Measurements from ENCODE around the gene ZNF652.
"Not testable (repeated sequence)": the region's sequence is repeated elsewhere in the genome, so short reads cannot be mapped to it uniquely, and the experiment has no call there.

Gene ZNF652

DNA sequence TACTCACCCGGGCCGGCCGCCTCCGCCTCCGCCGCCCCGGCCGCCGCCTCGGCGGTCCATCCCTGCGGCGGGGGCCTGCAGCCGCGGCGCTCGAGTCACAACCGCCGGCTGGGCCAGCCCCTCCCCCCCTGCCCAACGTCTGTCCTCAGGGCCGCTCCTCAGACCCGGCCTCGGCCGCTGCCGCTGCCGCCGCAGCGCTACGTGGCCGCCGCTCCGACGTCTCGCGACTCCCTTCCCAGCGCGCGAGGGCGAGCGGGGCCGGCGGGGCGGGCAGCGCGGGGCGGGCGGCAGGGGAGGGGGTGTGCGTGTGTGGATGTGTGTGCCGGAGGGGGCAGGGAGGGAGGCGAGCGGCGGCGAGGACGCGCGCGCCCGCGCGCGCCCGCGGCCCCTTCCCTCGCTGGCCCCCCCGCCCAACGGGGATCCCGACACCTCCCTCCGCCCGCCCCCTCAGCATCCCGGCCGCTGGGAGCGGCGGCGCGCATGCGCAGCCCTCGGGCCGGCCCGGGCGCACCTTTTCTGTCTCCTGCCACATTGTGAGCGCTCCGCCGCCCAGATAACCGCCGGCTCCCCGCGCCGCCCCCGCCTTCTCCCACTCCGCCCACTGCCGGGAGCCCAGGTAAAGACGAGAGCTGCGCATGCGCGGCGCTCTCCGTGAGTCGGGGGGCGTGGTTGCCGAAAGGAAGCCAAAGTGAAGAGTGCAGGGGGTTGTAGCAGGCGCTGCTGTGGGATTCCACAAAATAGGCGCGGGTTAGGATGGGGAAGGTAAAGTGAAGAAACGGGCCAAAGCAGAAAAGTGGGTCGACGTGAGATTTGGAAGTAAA, at the start of gene ZNF652:
Gene ZNF652, minus strand, starts transcription at position 349 of the 821 bp plus-strand sequence. CDS start 44,525 bp downstream, outside the sequence.
- peak; percentile 97 for DNase-seq (ENCODE audit: insufficient read length, low spot score)

DNA sequence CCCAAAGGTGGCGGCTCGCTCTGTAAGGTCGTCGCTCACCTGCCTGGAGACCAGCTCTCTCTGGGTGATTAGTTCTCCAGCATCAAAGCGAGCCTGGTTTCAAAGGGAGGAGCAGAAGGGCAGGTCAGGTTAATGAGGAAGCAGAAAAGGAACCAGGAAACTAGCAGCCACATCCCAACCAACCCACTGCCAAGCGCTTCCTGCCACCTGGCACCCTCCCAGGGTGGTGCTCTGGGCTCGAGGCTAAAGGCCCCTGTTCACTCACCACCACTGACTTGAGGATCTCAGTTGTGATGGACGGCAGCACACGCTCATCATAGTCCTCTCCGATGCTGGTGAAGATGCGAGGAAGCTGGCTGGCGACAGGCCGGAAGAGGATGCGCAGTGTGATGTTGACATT, 47.0 kb upstream of the ZNF652 start:
- DNase-seq (ENCODE audit: insufficient read length, low spot score) (no peak), FAIRE-seq (no peak)

More for the DNA sequence above, at the start of gene ZNF652:
- FAIRE-seq = peak; percentile 87

DNA sequence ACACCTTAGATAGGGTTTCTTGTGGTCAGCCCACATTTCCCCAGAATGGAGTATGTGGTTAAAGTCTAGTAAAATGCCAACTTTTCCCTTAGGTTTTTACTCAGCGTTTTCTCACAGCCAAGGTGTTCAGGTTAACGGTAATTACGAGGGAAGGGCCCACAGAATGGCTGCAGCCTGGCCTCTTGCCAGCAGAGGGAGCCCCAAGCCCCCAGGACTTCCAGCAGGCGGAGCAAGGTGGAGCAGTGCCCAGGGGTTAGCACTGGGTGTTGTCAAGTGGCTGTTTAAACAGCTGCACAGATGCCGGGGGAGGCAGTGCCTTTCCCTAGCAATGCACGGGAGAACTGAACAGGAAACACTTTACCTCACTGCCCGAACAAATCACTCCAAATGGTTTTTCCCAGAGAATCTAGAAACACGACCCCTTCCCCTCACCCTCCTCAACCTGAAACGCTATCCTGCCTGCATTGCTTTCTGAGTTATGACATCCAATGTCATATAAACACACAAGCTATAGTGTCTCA, 46.0 kb upstream of the ZNF652 start:
- DNase-seq (ENCODE audit: insufficient read length, low spot score) (peak; percentile 87), FAIRE-seq (peak; percentile 84)

DNA sequence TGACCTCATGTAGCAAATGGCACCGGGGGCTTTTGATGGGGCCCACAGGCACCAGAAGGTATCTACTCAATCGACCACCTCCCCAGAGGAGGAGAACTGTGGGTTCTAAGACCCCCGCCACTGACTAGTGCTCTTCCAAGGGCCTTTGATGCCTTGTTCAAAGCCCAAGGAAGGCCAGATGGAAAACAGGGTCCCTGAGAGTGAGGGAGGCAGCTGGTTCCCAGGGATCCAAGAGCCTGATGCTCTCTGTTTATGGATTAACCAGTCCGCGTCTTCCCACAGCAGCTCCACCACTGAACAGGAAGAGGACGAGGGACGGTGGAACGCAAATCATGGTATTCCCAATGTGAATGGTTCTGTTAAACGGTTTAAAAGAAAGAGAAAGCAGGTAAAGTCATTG, 45.0 kb upstream of the ZNF652 start:
- DNase-seq (ENCODE audit: insufficient read length, low spot score) (no peak), FAIRE-seq (no peak)

DNA sequence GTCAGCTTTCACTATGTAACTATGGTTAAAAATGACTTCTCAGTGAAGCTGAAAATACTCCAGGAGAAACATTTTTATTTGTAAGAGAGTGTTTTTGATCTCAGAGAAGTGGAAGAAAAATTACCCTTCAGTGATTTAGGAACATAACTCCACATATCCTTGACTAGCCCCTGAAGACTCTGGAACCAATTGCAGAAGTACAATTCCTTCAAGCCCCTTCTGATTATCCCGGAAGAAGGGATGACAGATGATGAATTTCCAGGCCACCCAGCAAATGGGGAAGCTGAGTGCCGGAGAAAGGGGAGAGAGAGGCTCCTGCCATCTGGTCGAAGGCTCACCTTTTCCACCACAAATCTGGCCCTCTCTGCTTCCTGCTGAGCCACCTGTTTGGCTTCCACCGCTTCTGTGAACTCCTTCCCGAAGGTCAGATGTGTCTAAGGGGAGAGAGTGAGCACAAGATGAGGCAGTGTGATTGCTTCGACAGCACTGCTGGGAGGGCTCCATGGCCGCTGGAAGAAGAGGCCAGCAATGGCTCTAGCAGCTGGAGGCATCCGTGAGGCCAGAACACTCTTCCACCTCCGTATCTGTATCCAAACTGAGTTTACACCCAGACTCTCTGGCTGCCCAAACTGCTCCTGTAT, 44.5 kb upstream of the ZNF652 start:
- FAIRE-seq (peak; percentile 55), DNase-seq (ENCODE audit: insufficient read length, low spot score) (no peak)

DNA sequence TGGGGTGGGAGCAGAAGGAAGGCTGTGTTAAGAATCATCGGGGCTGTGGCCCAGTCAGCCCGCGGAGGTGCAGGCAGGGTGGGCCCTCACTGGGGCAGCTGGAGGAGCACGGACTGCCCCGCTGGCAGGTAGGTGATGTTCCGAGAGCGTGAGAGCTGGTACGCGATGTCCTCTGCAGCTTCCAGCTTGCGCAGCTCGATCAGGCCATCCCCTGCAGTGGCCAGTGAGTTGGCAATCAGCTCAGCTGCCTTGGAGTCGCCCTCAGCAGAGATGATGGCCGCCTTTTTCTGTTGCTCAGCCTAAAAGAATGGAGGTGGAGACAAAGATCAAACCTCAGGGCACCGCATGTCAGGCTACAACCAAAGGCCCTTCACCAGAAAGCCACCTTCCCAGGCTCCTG, 42.9 kb upstream of the ZNF652 start:
- FAIRE-seq = no peak

DNA sequence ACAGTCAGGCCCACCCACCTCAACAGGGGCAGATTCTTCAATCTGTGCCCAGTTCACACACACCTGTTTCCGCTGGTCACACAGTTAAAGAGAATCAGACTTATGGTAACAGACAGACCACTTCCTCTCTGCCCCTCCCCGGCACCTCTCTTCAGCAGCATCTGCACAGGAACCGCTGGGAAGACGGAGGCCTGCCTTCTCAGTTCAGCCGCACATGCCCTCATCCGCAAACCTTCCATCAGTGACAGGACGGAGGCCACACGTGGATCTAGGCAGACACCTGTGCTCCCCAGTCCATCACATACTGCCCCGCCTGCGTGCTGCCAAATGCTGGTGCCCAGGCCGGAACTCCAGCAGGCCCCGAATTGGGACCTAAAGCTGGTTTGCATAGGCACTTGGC, 42.3 kb upstream of the ZNF652 start:
- DNase-seq (ENCODE audit: insufficient read length, low spot score) = no peak
- FAIRE-seq = no peak

More for the DNA sequence above, 42.9 kb upstream of the ZNF652 start:
- DNase-seq (ENCODE audit: insufficient read length, low spot score) = no peak

DNA sequence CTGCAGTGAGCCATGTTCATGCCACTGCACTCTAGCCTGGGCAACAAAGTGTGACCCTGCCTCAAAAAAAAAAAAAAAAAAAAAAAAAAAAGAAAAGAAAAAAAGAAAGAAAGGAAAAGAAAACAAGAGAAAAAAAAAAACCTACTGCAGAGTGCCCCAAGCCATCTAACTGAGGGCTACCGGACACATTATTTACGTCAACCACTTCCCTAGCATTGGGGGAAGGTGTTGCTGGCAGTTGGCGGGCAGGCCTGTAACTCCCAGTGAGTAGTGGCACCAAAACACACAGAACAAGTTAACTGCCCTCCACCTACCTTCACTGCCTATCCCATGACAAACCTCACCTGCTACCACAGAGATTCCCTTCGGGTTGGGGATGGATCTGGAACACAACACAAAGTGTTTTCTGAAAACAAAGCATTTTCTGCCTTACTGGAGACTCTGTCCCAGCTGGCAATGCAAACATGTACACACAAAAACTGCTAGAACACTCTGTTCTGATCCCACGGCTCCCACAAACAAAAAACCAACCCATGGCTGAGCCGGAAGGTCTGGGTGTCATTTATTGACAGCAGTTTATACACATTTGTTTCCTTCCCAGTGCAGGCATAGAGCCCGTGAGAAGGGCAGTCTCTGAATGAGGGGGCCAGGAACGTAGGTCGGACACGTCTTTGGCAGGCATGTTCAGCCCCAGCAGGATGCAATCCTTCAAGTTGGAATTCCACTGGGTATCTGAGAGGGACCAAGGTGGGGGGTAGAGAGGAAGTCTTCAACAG, 41.7 kb upstream of the ZNF652 start:
- FAIRE-seq = peak; percentile 60
- no peak for DNase-seq (ENCODE audit: insufficient read length, low spot score)

DNA sequence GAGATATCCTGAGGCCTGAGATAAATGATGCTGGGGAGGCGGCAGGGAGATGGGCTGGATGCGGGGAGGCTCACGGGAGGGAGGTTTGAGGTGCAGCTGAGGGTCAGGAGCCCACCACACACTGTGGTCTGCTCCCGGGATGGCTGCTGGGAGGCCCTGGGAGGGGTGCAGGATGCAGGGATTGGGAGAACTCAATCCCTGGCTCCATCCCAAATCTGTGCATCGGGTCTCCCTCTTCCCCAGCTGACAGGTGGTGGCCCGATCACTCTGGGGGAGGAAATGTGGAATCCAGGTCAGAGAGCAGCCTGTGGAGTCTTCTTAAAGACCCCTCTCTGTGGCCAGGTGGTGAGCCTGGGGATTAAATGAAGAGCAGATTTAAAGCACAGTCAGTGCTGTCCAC, 40.7 kb upstream of the ZNF652 start:
- no peak for FAIRE-seq
- no peak for DNase-seq (ENCODE audit: insufficient read length, low spot score)

DNA sequence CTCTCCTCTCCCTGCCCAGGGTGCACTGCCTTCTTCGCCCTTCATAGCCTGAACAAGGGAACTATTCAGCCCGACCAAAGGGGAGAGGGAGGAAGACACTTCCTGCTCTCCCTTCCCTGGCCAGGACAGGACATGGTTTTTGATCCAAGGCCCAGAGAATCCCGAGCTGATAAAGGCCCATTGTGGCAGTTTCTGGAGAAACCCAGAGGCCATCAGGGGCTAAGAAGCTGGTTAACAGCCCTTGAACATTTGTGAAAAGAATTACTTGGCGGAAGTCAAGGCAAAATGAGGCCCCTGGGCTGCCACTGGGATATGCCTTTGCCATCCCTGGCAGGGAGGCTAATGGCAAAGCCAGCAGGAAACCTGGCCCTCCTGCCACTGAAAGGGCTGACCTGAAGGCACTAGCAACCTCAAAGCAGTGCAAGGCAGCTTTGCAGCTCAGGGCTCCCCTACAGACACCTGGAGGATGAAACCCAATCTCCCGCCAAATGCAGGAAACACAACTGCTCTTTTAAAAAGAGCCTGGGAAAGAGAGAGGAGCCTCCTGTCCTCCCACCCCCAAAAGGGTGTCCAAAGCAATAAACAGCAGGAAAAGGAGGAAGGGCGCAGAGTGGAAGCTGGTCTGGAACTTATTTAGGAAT, 40.0 kb upstream of the ZNF652 start:
- FAIRE-seq = no peak
- DNase-seq (ENCODE audit: insufficient read length, low spot score) = no peak

DNA sequence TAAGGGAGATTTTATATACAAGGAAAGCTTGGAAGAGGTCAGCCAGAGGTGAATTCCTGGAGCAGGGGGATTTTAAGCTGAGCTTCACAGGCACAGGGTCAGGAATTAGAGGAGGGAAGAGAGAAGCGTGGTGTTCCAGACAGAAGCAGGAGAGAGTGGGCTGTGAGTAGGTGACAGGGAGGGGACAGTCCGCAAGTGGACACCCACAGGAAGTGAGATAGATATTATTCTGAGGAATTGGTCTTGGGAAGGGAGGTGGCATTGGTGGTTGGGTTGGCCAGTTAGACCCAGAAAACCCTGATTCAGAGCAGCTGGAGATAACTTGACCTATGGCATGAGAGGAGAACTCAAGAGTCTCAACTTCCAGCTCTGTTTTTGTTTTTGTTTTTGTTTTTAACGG, 37.9 kb upstream of the ZNF652 start:
- no peak for DNase-seq (ENCODE audit: insufficient read length, low spot score)
- FAIRE-seq = no peak

DNA sequence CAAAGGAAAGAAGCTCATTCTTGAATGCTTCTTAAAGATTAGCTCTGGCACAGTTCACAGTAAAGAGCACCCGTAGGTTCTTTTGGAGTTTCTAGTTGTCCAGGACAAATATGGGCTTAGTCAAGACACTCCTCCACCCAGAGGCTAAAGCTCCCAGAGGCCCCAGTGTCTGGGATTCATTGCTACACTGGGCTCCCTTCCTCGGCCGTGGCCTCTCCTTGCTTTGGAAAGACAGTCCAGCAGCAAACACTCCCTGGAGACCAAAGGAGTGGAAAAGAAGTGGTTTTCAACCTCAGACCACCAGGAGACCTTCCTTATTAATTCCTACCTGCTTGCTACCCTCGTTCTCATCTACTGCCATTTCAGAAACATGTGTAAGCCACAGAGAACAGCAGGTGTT, 35.5 kb upstream of the ZNF652 start:
- no peak for FAIRE-seq
- DNase-seq (ENCODE audit: insufficient read length, low spot score) = no peak

DNA sequence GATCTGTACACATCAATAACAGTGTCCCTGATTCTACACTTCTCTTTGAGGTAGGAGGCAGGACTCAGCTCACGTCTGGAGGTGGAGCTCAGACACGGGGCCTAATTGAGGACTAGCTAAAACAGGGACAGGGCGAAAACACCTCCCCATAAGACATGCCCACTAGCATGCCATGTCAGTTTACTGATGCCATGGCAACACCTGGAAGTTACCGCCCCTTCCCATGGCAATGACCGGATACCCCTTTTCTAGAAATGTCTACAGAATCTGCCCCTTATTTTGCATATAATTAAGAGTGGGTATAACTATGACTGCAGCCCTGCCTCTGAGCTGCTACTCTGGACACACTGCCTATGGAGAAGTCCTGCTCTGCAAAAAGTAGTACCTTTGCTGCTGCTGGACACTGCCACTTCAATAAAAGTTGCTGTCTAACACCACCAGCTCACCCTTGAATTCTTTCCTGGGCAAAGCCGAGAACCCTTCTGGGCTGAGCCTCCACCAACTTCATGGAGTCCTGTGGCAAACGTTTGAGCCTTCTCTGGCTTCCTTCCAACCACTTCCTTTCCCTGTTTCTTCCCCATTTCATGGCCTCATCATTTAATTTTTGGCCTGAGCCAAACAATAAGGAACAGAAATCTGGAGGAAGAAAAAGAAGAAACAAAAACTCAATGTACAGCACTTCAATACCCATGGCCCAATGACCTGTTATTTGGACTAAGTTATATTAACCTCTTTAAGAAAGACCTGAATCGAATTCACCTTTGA, 31.6 kb upstream of the ZNF652 start:
- DNase-seq (ENCODE audit: insufficient read length, low spot score) = no peak
- FAIRE-seq = peak; percentile 40

DNA sequence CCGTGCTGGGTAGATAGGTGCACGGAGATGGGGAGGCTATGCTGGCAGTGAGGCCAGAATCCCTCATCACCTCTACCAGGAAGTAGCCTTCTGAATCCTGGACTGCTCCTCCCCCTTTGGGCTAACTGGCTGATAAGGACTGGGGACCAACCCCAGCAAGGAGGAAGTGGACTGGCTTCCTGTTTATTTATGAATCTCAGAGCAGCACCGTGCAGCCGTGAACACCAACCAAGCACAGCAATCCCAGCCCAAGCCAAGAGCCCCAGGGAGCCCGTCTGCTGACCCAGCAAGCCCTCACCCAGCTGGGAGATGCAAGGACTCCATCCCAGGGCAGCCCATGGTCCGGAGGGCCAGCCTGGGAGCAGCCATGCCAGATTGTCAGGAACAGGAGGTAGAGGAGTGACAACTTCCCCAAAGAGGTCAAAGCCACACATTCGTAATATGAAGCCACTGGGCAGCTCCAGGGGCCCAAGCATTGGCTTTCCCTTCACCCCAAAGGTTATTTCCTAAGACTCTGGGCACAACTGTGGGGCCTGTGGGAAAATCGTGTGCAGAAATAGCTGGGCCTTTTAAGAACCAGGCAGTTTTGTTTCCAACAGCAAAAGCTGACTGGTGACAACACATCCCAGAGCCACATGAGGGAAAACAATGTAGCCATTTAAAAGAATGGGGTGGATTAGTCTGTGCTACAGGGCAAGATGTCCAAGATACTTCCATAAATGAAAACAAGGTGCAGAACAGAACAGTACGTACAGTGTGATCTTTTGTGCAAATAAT, 28.7 kb upstream of the ZNF652 start:
- FAIRE-seq (no peak), DNase-seq (ENCODE audit: insufficient read length, low spot score) (no peak)

DNA sequence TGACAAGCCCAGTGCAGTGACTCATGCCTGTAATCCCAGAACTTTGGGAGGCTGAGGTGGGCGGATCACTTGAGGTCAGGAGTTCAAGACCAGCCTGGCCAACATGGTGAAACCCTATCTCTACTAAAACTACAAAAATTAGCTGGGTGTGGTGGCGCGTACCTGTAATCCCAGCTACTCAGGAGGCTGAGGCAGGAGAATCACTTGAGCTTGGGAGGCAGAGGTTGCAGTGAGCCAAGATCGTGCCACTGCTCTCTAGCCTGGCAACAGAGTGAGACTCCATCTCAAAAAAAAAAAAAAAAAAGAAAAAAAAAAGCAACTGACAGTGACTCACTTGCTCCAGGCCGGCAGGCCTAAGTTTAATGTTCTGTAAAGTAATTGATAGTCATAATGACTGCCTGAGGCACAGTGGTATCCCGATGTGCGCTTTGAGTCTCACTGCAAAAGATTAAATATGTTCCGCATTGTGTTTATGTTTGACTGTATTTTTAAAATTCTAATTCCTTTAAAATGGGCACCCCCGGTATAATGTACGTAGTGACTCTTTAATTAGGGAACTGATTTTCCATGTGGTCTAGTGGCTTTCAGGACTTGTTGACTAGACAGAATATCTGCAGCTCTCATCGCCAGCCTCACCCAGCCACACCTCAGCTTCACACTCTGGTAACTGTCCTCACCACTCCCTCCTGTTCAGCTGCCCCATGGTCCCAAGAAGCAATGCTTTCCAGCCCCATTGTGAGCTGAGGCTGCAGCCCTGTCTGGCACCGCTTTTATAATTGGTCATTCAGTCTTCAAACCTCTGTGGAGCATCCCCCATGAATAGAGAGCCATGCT, 27.7 kb upstream of the ZNF652 start:
- FAIRE-seq = not testable (repeated sequence)
- peak; percentile 59 for DNase-seq (ENCODE audit: insufficient read length, low spot score)

DNA sequence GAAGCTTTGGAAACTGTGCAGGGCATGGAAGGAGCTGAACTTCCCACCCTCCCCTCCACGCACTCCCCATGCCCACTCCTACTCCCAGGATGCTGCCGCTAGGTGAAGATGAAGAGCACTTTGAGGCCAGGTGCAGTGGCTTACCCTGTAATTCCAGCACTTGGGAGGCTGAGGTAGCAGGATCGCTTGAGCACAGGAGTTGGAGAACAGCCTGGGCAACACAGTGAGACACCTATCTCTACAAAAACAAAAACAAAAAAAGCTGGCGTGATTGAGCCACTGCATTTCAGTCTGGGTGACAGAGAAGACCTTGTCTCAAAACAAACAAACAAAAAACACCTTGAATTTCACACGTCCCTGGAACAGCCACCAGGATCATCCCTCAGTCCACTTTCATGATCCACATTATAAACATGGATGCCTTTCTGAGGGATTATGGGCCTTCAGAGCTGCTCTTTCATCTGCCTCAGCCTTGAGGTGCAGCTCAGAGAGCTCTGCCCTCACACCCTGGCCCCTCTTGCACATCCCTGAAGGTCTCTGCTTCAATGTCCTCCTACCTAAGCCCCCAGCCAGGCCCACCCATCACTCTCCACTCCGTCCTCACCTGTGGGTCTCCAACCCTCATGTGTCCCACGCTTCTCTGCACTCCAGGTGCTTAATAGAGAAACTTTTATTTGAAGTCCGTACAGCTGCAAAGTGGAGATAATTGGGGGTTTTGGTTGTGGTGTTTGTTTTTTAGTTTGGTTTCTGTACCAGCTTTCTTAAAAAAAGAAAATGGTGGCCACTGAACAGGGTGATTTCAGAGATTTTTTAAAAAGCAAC, 26.9 kb upstream of the ZNF652 start:
- no peak for FAIRE-seq

DNA sequence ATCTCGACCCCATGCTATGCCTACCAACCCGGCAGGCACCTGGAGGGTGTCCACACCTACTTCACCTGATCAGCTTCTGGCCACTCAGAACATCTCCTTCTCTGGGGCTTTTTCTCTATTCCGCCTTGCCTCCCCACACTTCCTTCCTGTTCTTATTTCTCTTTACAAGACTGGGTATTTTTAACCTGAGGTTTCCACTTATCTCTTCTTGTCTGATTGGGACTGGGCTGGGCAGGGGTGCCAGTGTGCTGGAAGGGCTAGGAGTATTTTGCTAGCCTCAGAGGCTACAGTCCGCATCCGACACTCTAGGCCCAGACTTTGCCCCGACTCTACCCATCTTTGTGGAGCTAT, 26.2 kb upstream of the ZNF652 start:
- FAIRE-seq = no peak
- no peak for DNase-seq (ENCODE audit: insufficient read length, low spot score)

More for the DNA sequence above, 26.9 kb upstream of the ZNF652 start:
- DNase-seq (ENCODE audit: insufficient read length, low spot score) = no peak
